RCC 7860 (cell line): ENCODE data around the gene MEGF11.

Experiments used
- DNase-seq: peaks from one replicate; pipeline ENCODE4 v3.0.0-alpha.2; 2015; ENCODE audit warnings: low spot score
- FAIRE-seq: peaks from 2 replicates; lab custom pipeline; 2012; peaks lifted over from hg19 to GRCh38; lab: Jason Lieb, UNC

MEGF11 gene

DNA sequence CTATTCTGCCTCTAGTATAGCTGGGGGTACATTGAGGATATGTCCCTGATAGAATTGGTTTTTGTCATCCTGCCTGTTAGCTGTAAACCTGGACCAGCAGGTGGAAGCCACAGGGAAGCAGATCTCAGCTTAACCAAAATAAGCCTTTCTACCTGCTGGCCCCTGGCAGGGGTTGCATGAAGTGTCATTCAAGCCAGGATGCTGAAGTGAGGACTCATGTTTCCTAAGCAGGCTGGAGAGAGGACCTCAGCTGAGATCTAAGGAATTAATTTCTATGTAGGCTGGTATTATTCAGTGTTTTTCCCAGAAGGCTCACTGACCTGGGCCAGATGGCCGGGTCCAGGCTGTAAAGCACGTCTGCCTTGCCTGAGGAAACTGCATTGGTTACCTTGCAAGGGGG lies 128.9 kb downstream of the MEGF11 start:
- DNase-seq (no peak), FAIRE-seq (no peak)

DNA sequence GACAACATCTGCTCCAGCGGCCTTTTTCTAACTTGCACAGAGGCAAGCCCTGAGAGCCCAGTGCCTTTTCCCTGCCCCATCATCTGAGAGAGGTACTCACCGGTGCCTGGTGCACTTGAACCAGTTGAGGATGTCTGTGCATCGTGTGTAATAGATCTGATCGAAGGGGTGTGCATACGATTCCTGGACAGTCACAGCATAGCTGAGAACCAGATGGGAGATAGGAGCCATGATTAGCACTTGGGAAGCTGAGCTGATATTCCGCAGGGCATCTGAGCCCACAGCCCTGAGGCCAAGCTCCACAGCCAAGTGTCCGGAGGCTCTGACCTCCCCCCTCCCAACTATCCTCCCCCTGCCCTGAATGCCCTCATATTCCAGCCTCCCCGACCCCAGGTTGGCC lies 129.8 kb downstream of the MEGF11 start:
- no peak for DNase-seq
- no peak for FAIRE-seq

DNA sequence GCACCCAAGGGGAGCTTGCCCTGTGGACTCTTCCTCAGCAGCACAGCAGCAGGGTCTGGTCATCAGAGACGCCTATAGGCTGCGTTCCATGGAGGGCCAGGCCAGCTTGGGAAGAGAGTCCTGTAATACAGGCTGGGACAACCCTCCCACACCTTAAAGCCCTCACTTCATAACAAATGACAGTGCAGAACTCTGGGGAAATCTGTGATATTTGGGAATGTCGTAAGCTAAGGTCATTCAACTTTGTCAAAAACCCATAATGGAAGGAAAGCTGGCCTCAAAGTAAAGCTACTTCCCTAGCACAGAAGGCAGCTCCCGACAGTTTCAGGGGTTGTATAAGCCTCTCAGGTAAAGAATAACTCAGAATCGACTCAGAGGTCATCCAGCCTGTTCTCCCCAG lies 133.1 kb downstream of the MEGF11 start:
- DNase-seq, result no peak
- no peak for FAIRE-seq

DNA sequence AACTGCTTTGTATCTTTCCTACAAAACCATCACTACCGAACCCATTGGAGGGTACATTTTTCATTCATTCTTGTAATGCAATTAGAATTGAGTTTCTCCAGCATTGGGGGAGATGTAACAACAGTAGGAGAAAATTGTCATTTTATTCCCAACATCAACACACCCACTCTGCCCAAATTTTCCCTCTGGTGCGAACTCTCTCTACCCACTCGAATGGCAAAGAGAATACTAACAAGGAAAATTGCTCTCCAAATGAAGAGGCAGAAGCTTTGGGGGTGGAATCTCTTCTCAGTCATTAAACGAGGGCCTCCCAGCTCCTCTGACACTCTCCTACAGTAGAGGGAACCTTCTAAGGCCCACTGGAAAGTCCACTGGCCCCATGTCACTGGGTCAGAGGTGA lies 135.7 kb downstream of the MEGF11 start:
- DNase-seq (no peak), FAIRE-seq (no peak)

DNA sequence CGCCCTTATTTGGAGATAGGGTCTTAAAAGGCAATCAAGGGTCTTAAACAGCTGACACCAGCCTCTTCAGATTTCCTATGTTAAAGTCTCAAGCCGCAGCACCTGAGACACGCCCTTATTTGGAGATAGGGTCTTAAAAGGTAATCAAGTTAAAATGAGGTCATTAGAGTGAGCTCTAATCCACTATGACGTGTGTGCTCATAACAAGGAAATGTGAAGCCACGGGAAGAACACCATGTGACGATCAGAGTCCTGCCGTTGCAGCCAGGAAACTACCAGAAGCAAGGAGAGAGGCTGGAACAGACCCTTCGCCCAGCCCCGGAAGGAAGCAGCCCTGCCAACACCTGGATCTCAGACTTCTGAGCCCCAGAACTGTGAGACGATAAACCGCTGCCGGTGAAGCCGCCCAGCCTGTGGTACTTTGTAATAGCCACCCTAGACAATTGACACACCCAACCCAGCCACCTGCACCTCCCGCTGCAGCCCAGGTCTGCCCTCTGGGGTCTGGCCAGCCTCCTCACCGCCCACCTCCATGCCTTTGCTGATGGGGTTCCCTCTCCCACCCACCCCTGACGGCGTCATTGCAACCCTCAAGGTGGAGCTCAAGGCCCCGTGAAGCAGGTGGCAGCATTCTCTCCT lies 137.9 kb downstream of the MEGF11 start:
- DNase-seq (no peak), FAIRE-seq (no peak)

DNA sequence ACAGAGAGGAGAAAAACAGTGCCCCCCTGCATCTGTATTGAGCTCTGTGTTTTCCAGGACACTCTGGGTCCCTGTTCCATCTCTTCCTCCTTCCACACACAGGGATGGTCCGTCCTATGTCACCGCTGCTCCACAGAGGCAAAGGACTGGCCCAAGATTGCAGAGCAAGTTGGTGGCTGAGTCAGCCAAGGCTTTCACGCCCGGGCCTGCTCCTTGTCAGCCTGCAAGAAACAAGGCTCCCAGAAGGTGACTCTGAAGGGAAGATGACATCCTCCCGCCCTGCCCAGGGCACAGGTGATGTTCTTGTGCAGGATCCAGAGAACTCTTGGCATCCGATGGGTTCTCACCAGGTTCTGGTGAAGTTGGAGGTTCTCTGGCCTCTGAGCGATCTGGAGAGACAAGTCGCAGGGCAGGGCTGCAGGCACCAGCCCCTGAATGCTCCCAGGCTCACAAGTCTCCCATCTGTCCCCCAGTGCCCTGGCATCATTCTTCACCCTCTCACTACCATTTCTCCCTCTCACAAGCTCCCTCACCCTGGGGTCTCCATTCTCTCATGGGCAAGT lies 138.6 kb downstream of the MEGF11 start:
- FAIRE-seq, result no peak
- no peak for DNase-seq

DNA sequence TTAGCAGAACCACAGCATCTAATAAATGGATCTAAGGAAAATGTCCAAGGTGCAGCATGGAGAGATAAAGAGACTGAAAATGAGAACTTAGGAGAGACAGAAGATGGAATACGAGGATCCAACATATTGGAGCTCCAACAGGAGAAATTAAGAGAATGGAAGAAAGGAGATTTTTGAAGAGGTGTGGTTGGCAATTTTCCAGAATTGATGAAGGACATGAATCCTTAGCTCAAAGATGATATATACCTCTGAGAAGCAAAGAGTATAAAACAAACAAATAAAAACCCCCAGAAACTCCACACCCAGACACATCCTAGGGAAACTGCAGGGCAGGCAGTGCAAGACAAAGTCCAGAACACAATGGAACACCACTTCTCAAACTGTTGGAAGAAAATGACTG lies 141.2 kb downstream of the MEGF11 start:
- DNase-seq, result no peak
- no peak for FAIRE-seq

DNA sequence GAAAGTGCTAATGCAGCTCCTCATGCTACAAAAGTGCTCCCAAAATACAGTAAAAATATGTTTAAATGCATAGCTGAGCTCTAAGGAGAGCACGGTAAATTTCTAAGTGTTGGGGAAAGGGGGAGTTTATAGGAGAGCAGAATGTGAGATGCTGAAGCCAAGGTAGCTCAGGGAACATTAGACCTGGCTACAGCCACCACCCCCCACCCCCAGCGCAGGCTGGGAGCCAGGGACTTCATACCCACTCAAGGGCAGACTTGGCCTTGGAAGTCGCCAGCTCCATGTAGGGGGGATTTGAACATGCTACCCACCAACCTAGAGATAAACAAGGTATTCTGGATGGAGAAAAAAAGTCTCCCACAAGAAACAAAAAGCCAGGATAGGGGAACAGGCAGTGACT lies 142.2 kb downstream of the MEGF11 start:
- no peak for DNase-seq
- FAIRE-seq, result no peak

DNA sequence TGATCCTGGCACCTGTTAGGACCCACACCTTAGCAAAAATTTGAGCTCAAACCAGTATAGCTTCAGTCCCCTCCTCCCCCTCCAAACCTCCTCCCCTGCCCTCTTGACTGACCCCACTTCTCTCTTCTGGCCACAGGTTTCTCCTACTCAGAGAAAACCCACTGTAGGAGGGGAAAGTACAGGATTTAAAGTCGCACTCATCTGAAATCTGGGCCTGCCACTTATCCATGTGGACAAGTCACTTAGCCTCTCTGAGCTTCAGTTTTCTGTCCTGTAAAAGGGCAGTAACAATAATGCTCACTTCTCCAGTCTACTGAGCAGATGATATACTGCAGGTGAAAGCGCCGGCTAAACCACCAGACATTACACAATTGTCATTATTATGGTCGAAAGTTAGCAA lies 142.7 kb downstream of the MEGF11 start:
- FAIRE-seq (no peak), DNase-seq (no peak)

DNA sequence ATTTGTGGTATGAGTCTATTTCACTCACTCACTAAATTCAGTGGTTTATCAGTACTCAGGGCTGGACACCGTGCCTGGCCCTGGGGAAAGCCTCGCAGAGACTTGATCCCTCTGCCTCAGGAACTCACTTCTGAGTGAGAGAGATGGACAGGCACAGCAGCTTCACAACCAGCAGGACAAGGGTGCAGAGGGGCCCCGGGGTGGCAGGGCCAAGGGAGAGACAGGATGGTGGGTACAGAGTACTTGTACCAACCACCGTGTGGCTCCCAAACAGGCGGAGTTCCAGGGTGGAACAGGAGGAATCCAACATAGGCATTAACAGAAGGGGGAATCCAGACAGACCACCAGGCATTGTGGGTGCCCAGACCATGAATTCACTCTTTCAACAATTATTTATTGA lies 143.7 kb downstream of the MEGF11 start:
- DNase-seq (no peak), FAIRE-seq (no peak)

DNA sequence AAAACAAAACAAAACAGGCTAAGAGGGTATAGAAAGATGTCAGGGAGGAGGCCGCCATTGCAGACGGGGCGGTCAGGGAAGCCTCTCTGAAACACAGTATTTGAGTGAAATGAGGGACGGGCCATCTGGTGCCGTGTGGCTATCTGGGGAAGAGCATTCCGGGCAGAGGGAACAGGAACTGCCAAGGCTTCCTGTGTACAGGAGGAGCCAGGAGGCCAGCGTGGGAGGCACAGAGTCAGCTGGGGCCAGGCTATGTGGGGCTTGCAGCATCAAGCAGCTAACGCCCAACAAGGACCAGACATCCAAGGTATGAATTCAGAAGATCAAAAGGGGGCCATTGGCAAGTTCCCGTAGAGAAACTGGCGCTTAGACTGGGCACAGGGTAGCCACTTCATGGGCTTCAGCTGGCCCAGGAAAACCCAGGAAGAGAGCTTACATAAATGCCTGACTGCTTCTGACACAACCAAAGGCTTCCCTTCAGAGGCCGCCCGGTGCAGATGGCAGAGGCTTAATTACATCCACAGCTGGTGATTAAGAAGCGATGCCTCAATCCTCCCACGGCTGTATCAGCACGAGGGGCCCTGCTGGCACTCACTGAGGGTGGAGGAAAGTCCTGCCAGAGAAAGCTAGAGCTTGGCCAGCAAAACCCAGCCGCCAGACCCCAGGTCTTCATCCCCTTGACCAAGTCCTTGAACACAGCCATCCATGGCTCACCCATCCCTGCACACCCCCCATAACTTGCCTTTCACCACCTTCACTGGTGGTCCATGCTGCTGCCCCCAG lies 144.9 kb downstream of the MEGF11 start:
- no peak for FAIRE-seq
- DNase-seq, result no peak

DNA sequence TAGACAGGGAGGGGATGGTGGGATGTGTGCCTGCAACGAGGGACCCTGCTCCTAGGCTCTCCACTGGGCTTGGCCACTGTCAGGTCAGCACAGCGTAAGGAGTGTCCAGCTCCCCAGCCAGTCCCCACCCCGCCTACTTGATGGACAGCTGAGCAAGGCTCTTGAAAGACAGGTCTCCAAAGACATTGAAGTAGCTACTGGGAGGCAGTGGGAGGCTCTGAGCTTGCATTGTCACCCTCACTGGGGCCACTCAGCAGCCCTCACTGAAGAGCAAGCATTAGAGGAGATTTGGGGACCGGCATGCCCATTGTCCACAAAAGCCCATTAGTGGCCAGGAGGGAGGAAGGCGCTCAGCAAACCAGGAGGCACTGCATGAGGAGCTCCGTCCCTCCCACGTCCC lies 146.5 kb downstream of the MEGF11 start:
- FAIRE-seq, result no peak

DNA sequence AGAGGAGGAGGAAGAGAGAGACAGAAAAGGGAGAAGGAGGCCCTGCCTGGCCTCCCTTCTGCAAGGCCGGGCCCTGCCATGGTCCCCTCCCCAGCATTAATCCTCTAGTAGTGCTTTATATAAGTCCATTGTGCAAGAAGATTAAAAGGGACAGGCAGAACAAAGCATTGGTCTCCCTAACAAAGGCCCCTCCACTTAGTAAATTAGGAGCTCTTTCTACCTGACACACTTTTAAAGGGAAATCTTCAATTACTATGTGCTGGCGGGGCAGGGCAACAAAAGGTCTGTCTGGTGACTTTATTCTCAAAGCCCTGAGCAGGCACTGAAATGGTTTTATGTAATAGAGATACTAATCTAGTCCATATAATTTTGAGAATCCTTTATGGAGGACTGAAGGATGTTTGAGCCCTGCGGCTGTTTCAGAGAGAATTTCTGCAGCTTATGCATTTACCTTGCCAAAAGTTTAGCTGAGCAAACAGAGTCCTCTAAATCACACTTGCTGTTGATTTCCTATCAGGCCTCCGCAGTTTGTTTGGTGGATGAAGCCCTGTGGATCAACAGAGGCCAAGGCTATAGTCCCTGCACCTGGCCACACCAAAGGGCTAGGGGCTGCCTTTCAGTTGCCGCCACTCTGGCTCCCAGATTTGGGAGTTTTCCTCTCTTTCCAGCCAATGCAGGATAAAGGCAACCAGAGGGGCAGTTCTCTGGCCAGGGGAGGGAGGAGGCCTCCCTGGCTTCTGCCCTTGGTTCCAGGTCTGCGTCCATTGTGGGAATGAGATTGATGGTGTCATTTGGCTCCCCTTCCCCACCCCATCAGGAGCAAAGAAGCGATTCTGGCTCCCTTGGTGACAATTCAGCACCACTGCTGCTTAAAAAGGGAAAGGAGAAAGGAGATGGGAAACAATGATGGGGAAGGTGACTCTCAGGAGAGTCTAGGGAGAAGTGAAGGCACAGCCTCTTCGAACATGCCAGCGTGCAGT lies 148.0 kb downstream of the MEGF11 start:
- FAIRE-seq (no peak), DNase-seq (no peak)

More for the DNA sequence above, 146.5 kb downstream of the MEGF11 start:
- DNase-seq, result no peak

DNA sequence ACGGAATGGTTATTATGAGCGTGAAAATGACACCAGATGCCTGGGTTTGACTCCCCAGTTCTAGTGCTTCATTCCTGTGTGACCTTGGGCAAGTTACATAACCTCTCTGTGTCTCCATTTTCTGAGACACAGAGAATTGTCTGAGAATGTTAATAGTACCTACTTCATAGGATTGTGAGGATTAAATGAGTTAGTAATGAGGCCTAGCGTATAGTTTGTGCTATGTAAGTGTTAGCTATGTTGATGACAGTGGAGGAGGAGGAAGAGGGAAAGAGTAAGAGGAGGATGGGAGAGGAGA lies 150.3 kb downstream of the MEGF11 start:
- FAIRE-seq, result no peak
- no peak for DNase-seq

DNA sequence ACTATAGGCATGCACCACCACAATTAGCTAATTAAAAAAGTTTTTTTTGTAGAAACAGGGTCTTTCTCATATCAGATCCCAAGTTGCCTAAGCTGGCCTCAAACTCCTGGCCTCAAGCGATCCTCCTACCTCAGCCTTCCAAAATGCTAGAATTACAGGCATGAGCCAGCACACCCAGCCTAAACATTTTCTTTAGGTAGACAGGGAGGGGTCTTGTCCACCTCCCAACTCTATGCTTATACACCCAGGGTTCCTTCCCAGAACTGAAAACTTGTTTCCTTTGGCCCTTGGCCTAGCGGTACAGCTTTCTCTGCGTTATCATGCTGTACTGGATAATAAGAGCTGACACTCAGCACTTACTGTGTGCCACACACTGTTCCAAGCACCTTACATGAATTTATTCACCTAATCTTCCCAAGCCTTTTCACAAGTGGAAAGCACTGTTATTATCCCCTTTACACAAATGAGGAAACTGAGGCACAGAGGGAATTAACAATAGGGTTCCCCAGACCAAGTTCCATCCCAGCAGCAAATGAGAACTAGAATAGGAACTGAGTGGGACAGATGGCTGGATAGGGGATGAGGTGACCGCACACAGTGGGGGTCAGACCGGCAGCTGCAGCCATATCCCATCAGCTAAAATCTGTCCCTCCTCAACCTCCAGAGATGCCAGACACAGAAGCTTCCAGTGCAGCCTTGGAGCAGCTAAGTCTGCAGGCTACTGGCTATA lies 150.8 kb downstream of the MEGF11 start:
- DNase-seq, result no peak
- FAIRE-seq, result no peak

DNA sequence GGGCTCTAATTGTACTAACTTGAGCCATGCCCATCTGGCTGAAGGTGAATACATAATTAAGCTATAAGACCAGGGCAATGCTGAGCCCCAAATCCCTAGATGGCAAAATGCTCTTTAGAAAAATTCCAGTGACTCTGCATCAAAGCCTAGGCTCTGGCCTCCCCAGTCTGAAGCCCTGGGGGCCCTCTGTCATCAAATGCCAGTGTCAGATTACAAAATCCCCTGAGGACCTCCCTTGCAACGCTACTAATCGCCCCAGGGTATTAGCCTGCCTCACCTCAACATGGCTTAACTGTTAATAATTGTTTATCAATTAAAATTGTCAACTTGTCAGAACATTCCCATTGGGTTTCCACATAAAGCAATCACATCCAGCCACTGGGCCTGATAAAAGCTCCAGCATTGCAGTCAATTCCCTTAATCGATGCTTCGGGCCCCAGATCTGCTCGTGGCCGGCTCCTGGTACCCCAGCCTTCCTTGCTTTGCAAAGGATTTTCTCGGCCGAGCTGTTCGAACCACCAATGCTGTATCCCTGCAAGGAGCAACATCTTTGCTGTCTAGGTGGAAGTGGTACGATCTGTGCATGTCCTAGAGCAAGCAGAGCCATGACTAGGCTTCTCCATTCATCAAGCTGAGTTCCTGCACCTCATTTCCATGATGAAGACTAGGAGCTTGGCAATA lies 151.7 kb downstream of the MEGF11 start:
- no peak for DNase-seq
- FAIRE-seq, result no peak

DNA sequence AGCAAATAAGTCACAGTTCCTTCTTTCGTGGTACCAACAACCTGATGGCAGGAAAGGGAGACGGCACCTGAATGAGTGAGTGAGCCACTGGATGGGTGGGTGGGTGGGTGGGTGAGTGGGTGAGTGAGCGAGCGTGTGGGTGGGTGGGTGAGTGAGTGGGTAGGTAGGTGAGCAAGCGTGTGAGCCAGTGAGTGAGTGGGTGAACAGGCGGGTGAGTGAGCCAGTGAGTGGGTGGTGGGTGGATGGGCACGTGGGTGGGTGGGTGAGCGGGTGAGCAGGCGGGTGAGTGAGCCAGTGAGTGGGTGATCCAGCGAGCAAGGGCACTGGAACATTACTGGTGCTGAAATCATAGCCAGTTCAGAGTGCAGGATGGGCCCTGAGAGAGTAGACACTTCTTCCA lies 152.8 kb downstream of the MEGF11 start:
- FAIRE-seq (no peak), DNase-seq (no peak)

DNA sequence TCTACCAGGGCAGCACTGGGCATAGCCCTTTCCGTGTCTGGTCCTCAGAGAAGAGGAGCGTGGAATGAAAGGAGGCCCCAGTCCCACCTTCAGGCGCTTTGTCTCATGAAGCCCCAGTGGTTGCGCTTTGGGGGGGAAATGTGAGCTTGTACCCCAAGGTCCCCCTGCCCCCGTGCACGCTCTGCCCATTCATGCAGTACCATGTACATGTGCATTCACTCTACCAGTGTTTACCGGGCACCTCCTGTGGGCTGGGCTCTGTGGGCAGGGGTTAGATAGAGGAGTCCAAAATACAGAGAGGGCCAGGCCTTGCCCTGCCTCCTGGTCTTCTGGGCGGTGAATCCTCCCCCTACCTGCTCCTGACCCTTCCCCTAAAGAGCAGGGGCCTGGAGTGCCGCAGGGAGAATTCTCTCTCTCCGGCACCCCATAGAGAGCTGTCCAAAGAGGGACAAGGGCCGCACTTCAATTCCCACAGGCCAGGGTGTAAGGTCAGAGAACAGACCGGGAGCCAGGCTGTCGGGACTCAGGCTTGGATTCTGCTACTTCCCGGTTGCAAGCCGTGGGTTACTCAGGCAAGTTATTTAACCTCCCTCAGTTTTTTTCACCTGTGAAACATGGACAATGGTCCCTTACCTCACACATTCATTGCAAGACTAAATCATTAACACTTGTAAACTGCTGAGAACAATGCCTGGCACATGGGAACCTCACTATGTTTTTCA lies 153.4 kb downstream of the MEGF11 start:
- DNase-seq, result no peak
- FAIRE-seq, result no peak

DNA sequence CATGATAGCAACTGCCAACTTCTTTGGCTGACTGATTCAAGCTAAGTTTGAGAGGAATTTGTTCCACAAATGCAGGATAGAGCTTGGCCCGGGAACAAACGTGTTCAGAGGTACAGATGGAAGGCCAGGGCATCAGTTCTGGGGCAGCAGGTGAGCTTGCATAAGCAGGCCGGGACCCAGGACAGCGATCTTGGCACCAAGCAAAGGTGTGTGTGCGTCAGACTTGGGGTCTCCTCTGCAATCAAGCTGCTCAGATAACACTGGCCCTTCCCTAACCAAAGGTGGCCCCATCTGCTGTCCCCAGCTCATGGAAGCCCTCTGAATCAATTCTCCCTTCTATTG lies 155.6 kb downstream of the MEGF11 start:
- no peak for FAIRE-seq
- DNase-seq, result no peak
